HCT116 (cell line): ENCODE data around the gene MST1. TPM values are rescaled to one million over a fixed set of nuclear protein-coding genes. Genes with fewer than 3 reads are reported as not detected.

Experiments
- ATAC-seq: fragments of 200-7000 bp; cut with Tn5 transposase; 2 replicates; pipeline ENCODE4 v1.9.1; 2020; ENCODE audit warnings: mild to moderate bottlenecking, moderate library complexity
- BruUV-seq: library from RNA; stranded (reverse); fragments of 400-500 nt; replicated peaks from 2 replicates; lab custom pipeline; 2021; lab: Mats Ljungman, UMichigan
- CTCF ChIA-PET: fragments of 300-600 bp; sonication (Branson Sonifier 250); formaldehyde crosslinking; loops from one replicate; lab custom pipeline; 2021; ENCODE audit warnings: antibody characterized with exemption; lab: Charles Lee
- POLR2A ChIA-PET: fragments of 300-600, 350-600 bp; sonication (Branson Sonifier 250); formaldehyde crosslinking; loops from one replicate; lab custom pipeline; 2021; ENCODE audit warnings: antibody characterized with exemption; lab: Charles Lee
- RAD21 ChIA-PET, 2 experiments: fragments of 300-600 bp; sonication (Branson Sonifier 250); formaldehyde crosslinking; loops; one replicate each; lab custom pipeline; 2023; ENCODE audit warnings: low total read pairs in 2 of 2; ENCODE audit not compliant: uncharacterized antibody in 2 of 2, unreplicated experiment in 2 of 2, low non-redundant PET in 1 of 2; lab: Charles Lee
- DNase-seq: peaks from one replicate; pipeline ENCODE4 v3.0.0-alpha.2; 2010; ENCODE audit warnings: low read depth, low spot score
- H2AFZ ChIP-seq: fragments of 200-600 bp; shearing (Covaris generic), sonication (generic); 2 replicates; pipeline ENCODE4 v1.6.1; 2017; ENCODE audit warnings: low read depth, mixed run types, mixed read lengths, antibody characterized with exemption, low read length; ENCODE audit not compliant: poor library complexity, severe bottlenecking
- H3K27ac ChIP-seq: 2 replicates; pipeline ENCODE4 v1.5.1; 2012; ENCODE audit warnings: low read depth, low read length
- H3K27me3 ChIP-seq: fragments of 200-600 bp; sonication (generic); 2 replicates; pipeline ENCODE4 v1.6.1; 2016; ENCODE audit warnings: mixed run types, low read length, mixed read lengths; ENCODE audit not compliant: insufficient read depth
- H3K36me3 ChIP-seq, 2 experiments: fragments of 200-500 bp in 1 of 2; fragments of 200-600 bp in 1 of 2; sonication (Bioruptor generic) in 1 of 2; sonication (generic) in 1 of 2; 2 replicates each; pipeline versions ENCODE4 v1.5.1 to v1.6.1; 2014 to 2016; ENCODE audit warnings: low read length in 2 of 2, inconsistent platforms in 1 of 2, mixed read lengths in 1 of 2, mixed run types in 1 of 2; ENCODE audit not compliant: insufficient read depth in 2 of 2, control insufficient read depth in 1 of 2
- H3K4me1 ChIP-seq, 2 experiments: fragments of 200-600 bp in 1 of 2; sonication (generic) in 1 of 2; 2 replicates each; pipeline versions ENCODE4 v1.5.1 to v1.6.1; 2012 to 2017; ENCODE audit warnings: low read length in 2 of 2, inconsistent platforms in 1 of 2, mild to moderate bottlenecking in 1 of 2, mixed read lengths in 1 of 2, mixed run types in 1 of 2, moderate library complexity in 1 of 2; ENCODE audit not compliant: insufficient read depth in 2 of 2, control insufficient read depth in 1 of 2
- H3K4me2 ChIP-seq: fragments of 200-600 bp; sonication (generic); 2 replicates; pipeline ENCODE4 v1.6.1; 2017; ENCODE audit warnings: mixed run types, low read length, mixed read lengths
- H3K4me3 ChIP-seq, 2 experiments: fragments of 200-600 bp in 1 of 2; sonication (generic) in 1 of 2; replicated peaks in 1 of 2; 2 replicates each; pipeline ENCODE4 v1.5.1; 2011 to 2016; ENCODE audit warnings: low read length in 2 of 2, control low read depth in 1 of 2, low read depth in 1 of 2, mild to moderate bottlenecking in 1 of 2, mixed read lengths in 1 of 2, mixed run types in 1 of 2
- H3K79me2 ChIP-seq: fragments of 200-600 bp; sonication (generic); 2 replicates; pipeline ENCODE4 v1.6.1; 2017; ENCODE audit warnings: mild to moderate bottlenecking, mixed run types, low read length, moderate library complexity, mixed read lengths; ENCODE audit not compliant: insufficient read depth
- H3K9ac ChIP-seq: fragments of 200-600 bp; sonication (generic); 2 replicates; pipeline ENCODE4 v1.6.1; 2016; ENCODE audit warnings: low read length, mixed read lengths
- H3K9me2 ChIP-seq: fragments of 200-600 bp; sonication (generic), shearing (Covaris generic); 2 replicates; pipeline ENCODE4 v1.6.1; 2017; ENCODE audit warnings: mixed run types, mild to moderate bottlenecking, moderate library complexity; ENCODE audit not compliant: insufficient read depth
- H3K9me3 ChIP-seq, 2 experiments: fragments of 200-500 bp in 1 of 2; fragments of 200-600 bp in 1 of 2; sonication (Bioruptor generic) in 1 of 2; sonication (generic) in 1 of 2; 2 replicates each; pipeline ENCODE4 v1.6.1; 2014 to 2017; ENCODE audit warnings: low read length in 2 of 2, mixed read lengths in 2 of 2, inconsistent platforms in 1 of 2, low read depth in 1 of 2, mild to moderate bottlenecking in 1 of 2, mixed run types in 1 of 2, moderate library complexity in 1 of 2; ENCODE audit not compliant: control insufficient read depth in 1 of 2, insufficient read depth in 1 of 2
- H4K20me1 ChIP-seq: fragments of 200-600 bp; sonication (generic), shearing (Covaris generic); 2 replicates; pipeline ENCODE4 v1.6.1; 2017; ENCODE audit warnings: mixed run types, mild to moderate bottlenecking, moderate library complexity; ENCODE audit not compliant: insufficient read depth
- CEBPB ChIP-seq: IDR thresholded peaks from 2 replicates; pipeline ENCODE4 v1.6.1; 2012; ENCODE audit warnings: low read depth
- EGR1 ChIP-seq: IDR thresholded peaks from 2 replicates; pipeline ENCODE4 v1.6.1; 2012; ENCODE audit warnings: low read depth
- ELF1 ChIP-seq: IDR thresholded peaks from 2 replicates; pipeline ENCODE4 v1.6.1; 2012; ENCODE audit warnings: low read depth, borderline replicate concordance
- EZH2phosphoT487 ChIP-seq: fragments of 200-600 bp; IDR thresholded peaks from 2 replicates; pipeline ENCODE4 v1.6.1; 2018; ENCODE audit warnings: antibody characterized with exemption, borderline replicate concordance
- FOSL1 ChIP-seq: IDR thresholded peaks from 2 replicates; pipeline ENCODE4 v1.6.1; 2012; ENCODE audit warnings: low read depth
- POLR2A ChIP-seq: IDR thresholded peaks from 2 replicates; pipeline ENCODE4 v1.7.0; 2011; ENCODE audit warnings: borderline replicate concordance; ENCODE audit not compliant: insufficient read depth, insufficient read length; ENCODE audit errors: extremely low read depth
- RAD21 ChIP-seq: IDR thresholded peaks from 2 replicates; pipeline ENCODE4 v1.6.1; 2012; ENCODE audit warnings: low read depth, mild to moderate bottlenecking
- SIN3A ChIP-seq: IDR thresholded peaks from 2 replicates; pipeline ENCODE4 v1.6.1; 2012; ENCODE audit warnings: low read depth
- SRF ChIP-seq: IDR thresholded peaks from 2 replicates; pipeline ENCODE4 v1.6.1; 2012; ENCODE audit warnings: low read depth
- intact Hi-C: fragments of 100-400 bp; cut with micrococcal nuclease; formaldehyde crosslinking; loops from 2 replicates; pipeline ENCODE4 v1.10.0; 2022
- total RNA-seq: library from RNA; stranded (reverse); gene quantifications from one replicate; pipeline ENCODE4 v1.2.1, GENCODE V29; 2021; ENCODE audit not compliant: unreplicated experiment
- TF ChIP-seq, protein P1 (sequence below): IDR thresholded peaks from 2 replicates; pipeline ENCODE4 v1.6.1; 2011; ENCODE audit warnings: mild to moderate bottlenecking, low read length, moderate library complexity; ENCODE audit not compliant: insufficient replicate concordance; ENCODE audit errors: extremely low read depth
- TF ChIP-seq, protein P2 (sequence below), 3 experiments: fragments of 200-600 bp in 1 of 3; sonication (generic) in 1 of 3; IDR thresholded peaks in 2 of 3; conservative IDR thresholded peaks in 1 of 3; 2 replicates each; pipeline ENCODE4 v1.5.1; 2012 to 2017; ENCODE audit warnings: low read depth in 2 of 3, low read length in 2 of 3, antibody characterized with exemption in 1 of 3, borderline replicate concordance in 1 of 3, control low read depth in 1 of 3, mild to moderate bottlenecking in 1 of 3, mixed read lengths in 1 of 3, mixed run types in 1 of 3, moderate library complexity in 1 of 3; ENCODE audit not compliant: insufficient read depth in 1 of 3

MST1 gene
- total RNA-seq, 1 experiment from 2014 or later: 15.4 TPM

DNA sequence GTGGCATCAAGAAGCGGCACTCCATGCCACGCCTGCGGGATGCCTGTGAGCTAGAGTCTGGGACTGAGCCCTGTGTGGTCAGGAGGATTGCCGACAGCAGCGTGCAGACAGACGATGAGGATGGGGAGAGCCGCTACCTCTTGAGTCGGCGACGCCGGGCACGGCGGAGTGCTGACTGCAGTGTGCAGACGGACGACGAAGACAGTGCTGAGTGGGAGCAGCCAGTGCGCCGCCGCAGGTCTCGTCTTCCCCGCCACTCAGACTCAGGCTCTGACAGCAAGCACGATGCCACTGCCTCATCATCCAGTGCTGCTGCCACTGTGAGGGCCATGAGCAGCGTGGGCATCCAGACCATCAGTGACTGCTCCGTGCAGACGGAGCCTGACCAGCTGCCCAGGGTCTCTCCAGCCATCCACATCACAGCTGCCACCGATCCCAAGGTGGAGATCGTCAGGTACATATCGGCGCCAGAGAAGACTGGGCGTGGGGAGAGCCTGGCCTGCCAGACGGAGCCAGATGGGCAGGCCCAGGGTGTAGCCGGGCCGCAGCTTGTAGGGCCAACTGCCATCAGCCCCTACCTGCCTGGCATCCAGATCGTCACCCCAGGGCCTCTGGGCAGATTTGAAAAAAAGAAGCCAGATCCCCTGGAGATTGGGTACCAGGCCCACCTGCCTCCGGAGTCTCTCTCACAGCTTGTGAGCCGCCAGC is 31.9 kb downstream of the MST1 start:
- no TSS peak for BruUV-seq
- no peaks in the 10 kb centered on the region for H3K36me3 ChIP-seq
- RAD21 ChIA-PET: no interaction called here
- no peaks in the 10 kb centered on the region for H3K27me3 ChIP-seq
- no peak overlapping the region for H3K4me3 ChIP-seq
- CTCF ChIA-PET: no interaction called here
- peaks cover 0 to 6% of the 10 kb centered on the region in 2 experiments; a peak in 1 of 4 replicates for H3K4me1 ChIP-seq
- H3K4me2 ChIP-seq: no peak overlapping the region
- no peaks in the 10 kb centered on the region for H3K9me3 ChIP-seq
- H4K20me1 ChIP-seq: no peaks in the 10 kb centered on the region
- no peak for ATAC-seq
- H2AFZ ChIP-seq: no peak overlapping the region
- intact Hi-C loops: no loop called here
- no peaks in the 10 kb centered on the region for H3K9me2 ChIP-seq
- no peak overlapping the region for H3K9ac ChIP-seq
- POLR2A ChIA-PET: no interaction called here
- no peak overlapping the region for H3K27ac ChIP-seq
- no peaks in the 10 kb centered on the region for H3K79me2 ChIP-seq
- TF ChIP-seq, protein P1, sequence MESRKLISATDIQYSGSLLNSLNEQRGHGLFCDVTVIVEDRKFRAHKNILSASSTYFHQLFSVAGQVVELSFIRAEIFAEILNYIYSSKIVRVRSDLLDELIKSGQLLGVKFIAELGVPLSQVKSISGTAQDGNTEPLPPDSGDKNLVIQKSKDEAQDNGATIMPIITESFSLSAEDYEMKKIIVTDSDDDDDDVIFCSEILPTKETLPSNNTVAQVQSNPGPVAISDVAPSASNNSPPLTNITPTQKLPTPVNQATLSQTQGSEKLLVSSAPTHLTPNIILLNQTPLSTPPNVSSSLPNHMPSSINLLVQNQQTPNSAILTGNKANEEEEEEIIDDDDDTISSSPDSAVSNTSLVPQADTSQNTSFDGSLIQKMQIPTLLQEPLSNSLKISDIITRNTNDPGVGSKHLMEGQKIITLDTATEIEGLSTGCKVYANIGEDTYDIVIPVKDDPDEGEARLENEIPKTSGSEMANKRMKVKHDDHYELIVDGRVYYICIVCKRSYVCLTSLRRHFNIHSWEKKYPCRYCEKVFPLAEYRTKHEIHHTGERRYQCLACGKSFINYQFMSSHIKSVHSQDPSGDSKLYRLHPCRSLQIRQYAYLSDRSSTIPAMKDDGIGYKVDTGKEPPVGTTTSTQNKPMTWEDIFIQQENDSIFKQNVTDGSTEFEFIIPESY: no peak
- DNase-seq: no peak

DNA sequence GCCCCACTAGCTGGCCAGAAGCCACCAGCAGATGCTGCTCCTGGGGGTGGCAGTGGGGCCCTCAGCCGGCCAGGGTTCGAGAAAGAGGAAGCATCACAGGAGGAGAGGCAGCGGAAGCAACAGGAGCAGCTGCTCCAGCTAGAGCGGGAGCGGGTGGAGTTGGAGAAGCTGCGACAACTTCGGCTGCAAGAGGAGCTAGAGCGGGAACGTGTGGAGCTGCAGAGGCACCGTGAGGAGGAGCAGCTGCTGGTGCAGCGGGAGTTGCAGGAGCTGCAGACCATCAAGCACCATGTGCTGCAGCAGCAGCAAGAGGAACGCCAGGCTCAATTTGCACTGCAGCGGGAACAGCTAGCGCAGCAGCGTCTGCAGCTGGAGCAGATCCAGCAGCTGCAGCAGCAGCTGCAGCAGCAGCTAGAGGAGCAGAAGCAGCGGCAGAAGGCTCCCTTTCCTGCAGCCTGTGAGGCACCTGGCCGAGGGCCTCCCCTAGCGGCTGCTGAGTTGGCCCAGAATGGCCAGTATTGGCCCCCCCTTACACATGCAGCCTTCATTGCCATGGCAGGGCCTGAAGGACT is 32.6 kb downstream of the MST1 start:
- POLR2A ChIA-PET: no interaction called here
- RAD21 ChIA-PET: no interaction called here
- no peaks in the 10 kb centered on the region for H3K79me2 ChIP-seq
- no peak overlapping the region for H3K4me3 ChIP-seq
- no peak overlapping the region for H2AFZ ChIP-seq
- intact Hi-C loops: no loop called here
- no peaks in the 10 kb centered on the region for H3K9me3 ChIP-seq
- no peak overlapping the region for H3K4me2 ChIP-seq
- H3K36me3 ChIP-seq: no peaks in the 10 kb centered on the region
- no TSS peak for BruUV-seq
- no peaks in the 10 kb centered on the region for H4K20me1 ChIP-seq
- no peaks in the 10 kb centered on the region for H3K9me2 ChIP-seq
- no peak overlapping the region for H3K27ac ChIP-seq
- peaks cover 0 to 5% of the 10 kb centered on the region in 2 experiments; a peak in 1 of 4 replicates for H3K4me1 ChIP-seq
- TF ChIP-seq, protein P2, sequence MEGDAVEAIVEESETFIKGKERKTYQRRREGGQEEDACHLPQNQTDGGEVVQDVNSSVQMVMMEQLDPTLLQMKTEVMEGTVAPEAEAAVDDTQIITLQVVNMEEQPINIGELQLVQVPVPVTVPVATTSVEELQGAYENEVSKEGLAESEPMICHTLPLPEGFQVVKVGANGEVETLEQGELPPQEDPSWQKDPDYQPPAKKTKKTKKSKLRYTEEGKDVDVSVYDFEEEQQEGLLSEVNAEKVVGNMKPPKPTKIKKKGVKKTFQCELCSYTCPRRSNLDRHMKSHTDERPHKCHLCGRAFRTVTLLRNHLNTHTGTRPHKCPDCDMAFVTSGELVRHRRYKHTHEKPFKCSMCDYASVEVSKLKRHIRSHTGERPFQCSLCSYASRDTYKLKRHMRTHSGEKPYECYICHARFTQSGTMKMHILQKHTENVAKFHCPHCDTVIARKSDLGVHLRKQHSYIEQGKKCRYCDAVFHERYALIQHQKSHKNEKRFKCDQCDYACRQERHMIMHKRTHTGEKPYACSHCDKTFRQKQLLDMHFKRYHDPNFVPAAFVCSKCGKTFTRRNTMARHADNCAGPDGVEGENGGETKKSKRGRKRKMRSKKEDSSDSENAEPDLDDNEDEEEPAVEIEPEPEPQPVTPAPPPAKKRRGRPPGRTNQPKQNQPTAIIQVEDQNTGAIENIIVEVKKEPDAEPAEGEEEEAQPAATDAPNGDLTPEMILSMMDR (IDR thresholded peaks at IDR 0.05 in 2 of 3, conservative IDR thresholded peaks at IDR 0.05 in 1 of 3; ENCODE audit: borderline replicate concordance in 1 of 3, insufficient read depth in 1 of 3, low read depth in 2 of 3, low read length in 2 of 3): no peak
- no peak for TF ChIP-seq ELF1
- TF ChIP-seq POLR2A: no peak
- TF ChIP-seq EGR1: no peak
- TF ChIP-seq EZH2phosphoT487: no peak
- no peak for TF ChIP-seq RAD21
- TF ChIP-seq FOSL1: no peak
- no peak for TF ChIP-seq CEBPB
- TF ChIP-seq SRF: no peak
- TF ChIP-seq SIN3A: no peak
- no peaks in the 10 kb centered on the region for H3K27me3 ChIP-seq
- no peak for DNase-seq
- CTCF ChIA-PET: no interaction called here
- no peak for ATAC-seq
- H3K9ac ChIP-seq: no peak overlapping the region
